GM23338 (cell line): Measurements from ENCODE around the gene MMD. TPM values are rescaled to one million over a fixed set of nuclear protein-coding genes. Genes with fewer than 3 reads are reported as not detected.

Source experiments
- ATAC-seq: fragments of 200-7000 bp; cut with Tn5 transposase; 3 replicates; pipeline ENCODE4 v1.9.1; 2020
- DNase-seq: peaks from one replicate; pipeline ENCODE4 v3.0.0-alpha.2; 2015; ENCODE audit warnings: low spot score
- H2AFZ ChIP-seq: fragments of 200-600 bp; sonication (generic); 2 replicates; pipeline ENCODE4 v1.8.0; 2016; ENCODE audit warnings: antibody characterized with exemption, mild to moderate bottlenecking, moderate library complexity
- H3F3A ChIP-seq: fragments of 200-600 bp; sonication (generic); replicated peaks from 2 replicates; pipeline ENCODE4 v1.8.0; 2017; ENCODE audit warnings: antibody characterized with exemption, mixed run types, low read depth
- H3K27ac ChIP-seq: fragments of 200-600 bp; sonication (generic); 2 replicates; pipeline ENCODE4 v1.6.1; 2016; ENCODE audit warnings: low read depth
- H3K27me3 ChIP-seq: fragments of 200-600 bp; sonication (generic); 2 replicates; pipeline ENCODE4 v1.8.0; 2016; ENCODE audit warnings: mild to moderate bottlenecking, mixed run types, moderate library complexity; ENCODE audit not compliant: insufficient read depth
- H3K36me3 ChIP-seq: fragments of 200-600 bp; sonication (generic); 2 replicates; pipeline ENCODE4 v1.8.0; 2016; ENCODE audit warnings: mild to moderate bottlenecking; ENCODE audit not compliant: insufficient read depth
- H3K4me1 ChIP-seq: fragments of 200-600 bp; sonication (generic); 2 replicates; pipeline ENCODE4 v1.8.0; 2016; ENCODE audit warnings: mild to moderate bottlenecking, moderate library complexity; ENCODE audit not compliant: insufficient read depth
- H3K4me2 ChIP-seq: fragments of 200-600 bp; sonication (generic); 2 replicates; pipeline ENCODE4 v1.7.1; 2017; ENCODE audit warnings: mixed run types
- H3K4me3 ChIP-seq: fragments of 200-600 bp; sonication (generic); 2 replicates; pipeline ENCODE4 v1.6.1; 2016; ENCODE audit warnings: mixed run types
- H3K79me2 ChIP-seq: fragments of 200-600 bp; sonication (generic); replicated peaks from 2 replicates; pipeline ENCODE4 v1.8.0; 2017; ENCODE audit warnings: mild to moderate bottlenecking; ENCODE audit not compliant: insufficient read depth
- H3K9me2 ChIP-seq: fragments of 200-600 bp; sonication (generic); 2 replicates; pipeline ENCODE4 v1.8.0; 2017; ENCODE audit not compliant: insufficient read depth
- H4K20me1 ChIP-seq: fragments of 200-600 bp; sonication (generic); replicated peaks from 2 replicates; pipeline ENCODE4 v1.8.0; 2017; ENCODE audit warnings: mild to moderate bottlenecking; ENCODE audit not compliant: insufficient read depth
- H3K27ac Mint-ChIP-seq: 2 replicates; pipeline ENCODE4 v1.8.0; 2020; ENCODE audit warnings: inconsistent platforms, mild to moderate bottlenecking, moderate library complexity, mixed read lengths
- H3K27me3 Mint-ChIP-seq: 3 replicates; pipeline ENCODE4 v1.8.0; 2022; ENCODE audit warnings: low read depth, mild to moderate bottlenecking, moderate library complexity, mixed read lengths, inconsistent platforms; ENCODE audit not compliant: insufficient read depth, poor library complexity
- H3K36me3 Mint-ChIP-seq: 3 replicates; pipeline ENCODE4 v1.8.0; 2021; ENCODE audit warnings: low read depth, mild to moderate bottlenecking, inconsistent platforms, moderate library complexity, mixed read lengths
- H3K4me1 Mint-ChIP-seq: 3 replicates; pipeline ENCODE4 v1.8.0; 2020; ENCODE audit warnings: mild to moderate bottlenecking, inconsistent platforms, mixed read lengths
- H3K4me3 Mint-ChIP-seq: 3 replicates; pipeline ENCODE4 v1.8.0; 2021; ENCODE audit warnings: moderate library complexity, mild to moderate bottlenecking, inconsistent platforms, mixed read lengths
- H3K9me3 Mint-ChIP-seq: 3 replicates; pipeline ENCODE4 v1.8.0; 2020; ENCODE audit warnings: moderate library complexity, mild to moderate bottlenecking, inconsistent platforms, mixed read lengths
- CREB1 ChIP-seq: fragments of 250-450 bp; sonication (Bioruptor Pico); IDR thresholded peaks from 2 replicates; pipeline ENCODE4 v1.5.0; 2020; ENCODE audit warnings: low read depth, mild to moderate bottlenecking, moderate library complexity
- CTCF ChIP-seq, 2 experiments: fragments of 200-600 bp in 1 of 2; sonication (generic) in 1 of 2; conservative IDR thresholded peaks; 2 replicates each; pipeline versions ENCODE4 v1.5.1 to v1.6.1; 2016 to 2017; ENCODE audit warnings: antibody characterized with exemption in 2 of 2, low read depth in 2 of 2, mild to moderate bottlenecking in 2 of 2, moderate library complexity in 1 of 2
- EZH2 ChIP-seq: fragments of 200-600 bp; sonication (generic); IDR thresholded peaks from one replicate; pipeline ENCODE4 v1.8.0; 2017; ENCODE audit warnings: antibody characterized with exemption, mild to moderate bottlenecking, low read depth; ENCODE audit not compliant: unreplicated experiment
- EZH2phosphoT487 ChIP-seq: fragments of 200-600 bp; sonication (generic); IDR thresholded peaks from one replicate; pipeline ENCODE4 v1.8.1; 2018; ENCODE audit warnings: antibody characterized with exemption; ENCODE audit not compliant: unreplicated experiment
- JUNB ChIP-seq: IDR thresholded peaks from one replicate; pipeline ENCODE4 v1.6.1; 2016; ENCODE audit warnings: antibody characterized with exemption; ENCODE audit not compliant: unreplicated experiment
- NANOG ChIP-seq: IDR thresholded peaks from 2 replicates; pipeline ENCODE4 v1.6.1; 2016; ENCODE audit warnings: antibody characterized with exemption, borderline replicate concordance
- POLR2AphosphoS5 ChIP-seq: IDR thresholded peaks from 2 replicates; pipeline ENCODE4 v1.6.1; 2016; ENCODE audit warnings: antibody characterized with exemption, low read depth
- REST ChIP-seq: IDR thresholded peaks from one replicate; pipeline ENCODE4 v1.6.1; 2018; ENCODE audit warnings: antibody characterized with exemption; ENCODE audit not compliant: unreplicated experiment
- STAT1 ChIP-seq: IDR thresholded peaks from one replicate; pipeline ENCODE4 v1.6.1; 2016; ENCODE audit warnings: antibody characterized with exemption; ENCODE audit not compliant: unreplicated experiment
- ZNF114 ChIP-seq: fragments of 250-450 bp; sonication (Bioruptor Pico); IDR thresholded peaks from 2 replicates; pipeline ENCODE4 v1.5.0; 2020; ENCODE audit warnings: mild to moderate bottlenecking, moderate library complexity
- ZNF331 ChIP-seq: fragments of 250-450 bp; sonication (Bioruptor Pico); IDR thresholded peaks from 2 replicates; pipeline ENCODE4 v1.5.0; 2020; ENCODE audit warnings: low read depth, mild to moderate bottlenecking, moderate library complexity
- ZNF462 ChIP-seq: fragments of 250-450 bp; sonication (Bioruptor Pico); IDR thresholded peaks from 2 replicates; pipeline ENCODE4 v1.5.0; 2020; ENCODE audit warnings: mild to moderate bottlenecking, moderate library complexity
- polyA plus RNA-seq: library from polyadenylated mRNA; unstranded; fragments of >200 nt; fragmentation: Nextera tagmentation; extraction: Ambion mirVana; gene quantifications from 2 replicates; pipeline ENCODE4 v1.2.1, GENCODE V29; 2016
- total RNA-seq: library from RNA; depleted of rRNA; stranded (reverse); fragments of >200 nt; shearing (Covaris generic); gene quantifications from 2 replicates; pipeline ENCODE4 v1.2.3, GENCODE V29; 2014
- TF ChIP-seq, protein P1 (sequence below): IDR thresholded peaks from 2 replicates; pipeline ENCODE4 v1.6.1; 2016; ENCODE audit warnings: antibody characterized with exemption

MMD gene
- total and polyA plus RNA-seq, 2 experiments from 2014 or later, result 46.4 to 47.0 TPM

GRCh38 chr17:55391244-55391757 is 30.3 kb downstream of the MMD start:
- ATAC-seq, result peak; percentile 48; the same call in 2 of the 3 replicates
- peaks cover 5% of the 10 kb centered on the region for H3K27me3 Mint-ChIP-seq
- no peaks in the 10 kb centered on the region for H4K20me1 ChIP-seq
- no peak for TF ChIP-seq ZNF462 (CRISPR knock-in tag)
- TF ChIP-seq CREB1 (CRISPR knock-in tag), result no peak
- no peak for TF ChIP-seq REST
- TF ChIP-seq ZNF114 (CRISPR knock-in tag), result no peak
- no peak for TF ChIP-seq EZH2phosphoT487
- TF ChIP-seq NANOG, result no peak
- TF ChIP-seq EZH2, result no peak
- TF ChIP-seq CTCF (conservative IDR thresholded peaks at IDR 0.05; ENCODE audit: low read depth in 2 of 2), result no peak
- no peak for TF ChIP-seq POLR2AphosphoS5
- no peak for TF ChIP-seq STAT1
- no peak for TF ChIP-seq ZNF331 (CRISPR knock-in tag)
- TF ChIP-seq, protein P1, sequence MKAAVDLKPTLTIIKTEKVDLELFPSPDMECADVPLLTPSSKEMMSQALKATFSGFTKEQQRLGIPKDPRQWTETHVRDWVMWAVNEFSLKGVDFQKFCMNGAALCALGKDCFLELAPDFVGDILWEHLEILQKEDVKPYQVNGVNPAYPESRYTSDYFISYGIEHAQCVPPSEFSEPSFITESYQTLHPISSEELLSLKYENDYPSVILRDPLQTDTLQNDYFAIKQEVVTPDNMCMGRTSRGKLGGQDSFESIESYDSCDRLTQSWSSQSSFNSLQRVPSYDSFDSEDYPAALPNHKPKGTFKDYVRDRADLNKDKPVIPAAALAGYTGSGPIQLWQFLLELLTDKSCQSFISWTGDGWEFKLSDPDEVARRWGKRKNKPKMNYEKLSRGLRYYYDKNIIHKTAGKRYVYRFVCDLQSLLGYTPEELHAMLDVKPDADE, result no peak
- no peak for TF ChIP-seq JUNB
- H3K27me3 ChIP-seq, result no peaks in the 10 kb centered on the region
- H3K36me3 ChIP-seq, result peaks cover 10% of the 10 kb centered on the region
- DNase-seq, result no peak
- H2AFZ ChIP-seq, result no peak overlapping the region
- no peaks in the 10 kb centered on the region for H3K4me1 ChIP-seq
- H3K9me3 Mint-ChIP-seq, result no peaks in the 10 kb centered on the region
- no peak overlapping the region for H3K4me3 Mint-ChIP-seq
- no peaks in the 10 kb centered on the region for H3K4me1 Mint-ChIP-seq
- no peak overlapping the region for H3K4me2 ChIP-seq
- H3K36me3 Mint-ChIP-seq, result peaks cover 11% of the 10 kb centered on the region
- no peaks in the 10 kb centered on the region for H3K79me2 ChIP-seq
- no peak overlapping the region for H3K27ac ChIP-seq
- no peak overlapping the region for H3K27ac Mint-ChIP-seq
- no peaks in the 10 kb centered on the region for H3F3A ChIP-seq
- no peak overlapping the region for H3K4me3 ChIP-seq
- no peaks in the 10 kb centered on the region for H3K9me2 ChIP-seq
